ENCODE results near the gene CAMKMT. TPM values are rescaled to one million over a fixed set of nuclear protein-coding genes. Genes with fewer than 3 reads are reported as not detected.

The CAMKMT gene
- total and polyA plus RNA-seq, 2 donors (not counting 1 experiment from before 2014, with no cell fraction given), result 6.2 to 23.3 TPM

DNA sequence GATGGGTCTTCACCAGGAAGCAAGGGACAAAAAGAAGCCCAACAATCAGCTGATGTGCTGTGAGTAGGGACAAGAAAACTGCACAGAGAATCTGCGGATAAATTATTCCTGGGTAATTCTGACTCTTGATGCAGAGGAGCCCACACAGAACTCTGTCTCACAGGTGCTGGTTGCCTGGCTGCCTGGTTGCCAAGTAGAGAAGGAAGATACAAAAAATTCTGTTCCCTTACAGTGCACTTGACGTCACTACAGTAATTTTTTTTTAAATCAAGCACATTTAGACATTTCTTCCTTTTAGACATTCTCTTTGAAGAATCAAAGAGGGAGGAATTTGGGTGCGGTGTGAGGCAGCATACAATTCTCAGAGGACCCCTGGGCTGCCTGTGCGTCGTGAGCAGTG, 427.7 kb downstream of the CAMKMT start:
- no peak overlapping the region for H3K4me3 ChIP-seq (ENCODE audit: control extremely low read depth in 1 of 5, extremely low read depth in 1 of 5, insufficient read depth in 1 of 5, low read depth in 2 of 5, low read length in 4 of 5)
- no peak overlapping the region for H3K27ac ChIP-seq (ENCODE audit: low read length in 2 of 2)
- WGBS (ENCODE audit: insufficient coverage), result 88% methylated on average over 1 of the region's 5 CpGs
- intact Hi-C loops (cut with micrococcal nuclease), result no loop called here
- CTCF ChIA-PET, result no interaction called here
- no peaks in the 10 kb centered on the region for H3K79me2 ChIP-seq (ENCODE audit: control insufficient read depth, insufficient read depth, low read length)
- Mint-ChIP-seq H3K27ac (no peak overlapping the region), H3K27me3 (peaks cover 30% of the 10 kb centered on the region), H3K4me3 (no peak overlapping the region), H3K9me3 (ENCODE audit: insufficient read depth) (peaks cover 2% of the 10 kb centered on the region), H3K4me1 (no peaks in the 10 kb centered on the region)
- H3K9me3 ChIP-seq (ENCODE audit: control extremely low read depth in 1 of 3, control insufficient read depth in 2 of 3, insufficient read depth in 1 of 3, low read length in 2 of 3), result peaks cover 0 to 17% (median 0%) of the 10 kb centered on the region in 3 donors
- ATAC-seq (ENCODE audit: low read depth) (no peak), DNase-seq (no peak)
- no peaks in the 10 kb centered on the region for H3K4me1 ChIP-seq (ENCODE audit: control insufficient read depth in 2 of 2, insufficient read depth in 2 of 2, low read length in 2 of 2)
- POLR2A ChIA-PET, result no interaction called here
- H3K36me3 ChIP-seq (replicated peaks in 1 of 2; ENCODE audit: control extremely low read depth in 1 of 2, control insufficient read depth in 1 of 2, extremely low read depth in 1 of 2, insufficient read depth in 2 of 2, low read length in 1 of 2), result no peaks in the 10 kb centered on the region
- TF ChIP-seq EZH2 (IDR thresholded peaks at IDR 0.05; ENCODE audit: borderline replicate concordance, insufficient read depth, low read depth, low read length, poor library complexity, severe bottlenecking), result no peak
- TF ChIP-seq, protein P1, sequence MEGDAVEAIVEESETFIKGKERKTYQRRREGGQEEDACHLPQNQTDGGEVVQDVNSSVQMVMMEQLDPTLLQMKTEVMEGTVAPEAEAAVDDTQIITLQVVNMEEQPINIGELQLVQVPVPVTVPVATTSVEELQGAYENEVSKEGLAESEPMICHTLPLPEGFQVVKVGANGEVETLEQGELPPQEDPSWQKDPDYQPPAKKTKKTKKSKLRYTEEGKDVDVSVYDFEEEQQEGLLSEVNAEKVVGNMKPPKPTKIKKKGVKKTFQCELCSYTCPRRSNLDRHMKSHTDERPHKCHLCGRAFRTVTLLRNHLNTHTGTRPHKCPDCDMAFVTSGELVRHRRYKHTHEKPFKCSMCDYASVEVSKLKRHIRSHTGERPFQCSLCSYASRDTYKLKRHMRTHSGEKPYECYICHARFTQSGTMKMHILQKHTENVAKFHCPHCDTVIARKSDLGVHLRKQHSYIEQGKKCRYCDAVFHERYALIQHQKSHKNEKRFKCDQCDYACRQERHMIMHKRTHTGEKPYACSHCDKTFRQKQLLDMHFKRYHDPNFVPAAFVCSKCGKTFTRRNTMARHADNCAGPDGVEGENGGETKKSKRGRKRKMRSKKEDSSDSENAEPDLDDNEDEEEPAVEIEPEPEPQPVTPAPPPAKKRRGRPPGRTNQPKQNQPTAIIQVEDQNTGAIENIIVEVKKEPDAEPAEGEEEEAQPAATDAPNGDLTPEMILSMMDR (IDR thresholded peaks at IDR 0.05), result no peak
- no peak overlapping the region for H3K4me2 ChIP-seq (replicated peaks; ENCODE audit: low read depth, low read length, poor library complexity, severe bottlenecking)
- H3K27me3 ChIP-seq (replicated peaks in 1 of 4; ENCODE audit: control extremely low read depth in 1 of 4, control insufficient read depth in 3 of 4, insufficient read depth in 4 of 4, low read length in 3 of 4), result peaks cover 0 to 7% (median 0%) of the 10 kb centered on the region in 4 experiments
- no peaks in the 10 kb centered on the region for H4K20me1 ChIP-seq (ENCODE audit: control insufficient read depth, insufficient read depth, low read length, poor library complexity, severe bottlenecking)
- H2AFZ ChIP-seq (ENCODE audit: insufficient read depth, low read depth, low read length, poor library complexity, severe bottlenecking), result no peak overlapping the region
- no peak overlapping the region for H3K9ac ChIP-seq (ENCODE audit: low read length)

DNA sequence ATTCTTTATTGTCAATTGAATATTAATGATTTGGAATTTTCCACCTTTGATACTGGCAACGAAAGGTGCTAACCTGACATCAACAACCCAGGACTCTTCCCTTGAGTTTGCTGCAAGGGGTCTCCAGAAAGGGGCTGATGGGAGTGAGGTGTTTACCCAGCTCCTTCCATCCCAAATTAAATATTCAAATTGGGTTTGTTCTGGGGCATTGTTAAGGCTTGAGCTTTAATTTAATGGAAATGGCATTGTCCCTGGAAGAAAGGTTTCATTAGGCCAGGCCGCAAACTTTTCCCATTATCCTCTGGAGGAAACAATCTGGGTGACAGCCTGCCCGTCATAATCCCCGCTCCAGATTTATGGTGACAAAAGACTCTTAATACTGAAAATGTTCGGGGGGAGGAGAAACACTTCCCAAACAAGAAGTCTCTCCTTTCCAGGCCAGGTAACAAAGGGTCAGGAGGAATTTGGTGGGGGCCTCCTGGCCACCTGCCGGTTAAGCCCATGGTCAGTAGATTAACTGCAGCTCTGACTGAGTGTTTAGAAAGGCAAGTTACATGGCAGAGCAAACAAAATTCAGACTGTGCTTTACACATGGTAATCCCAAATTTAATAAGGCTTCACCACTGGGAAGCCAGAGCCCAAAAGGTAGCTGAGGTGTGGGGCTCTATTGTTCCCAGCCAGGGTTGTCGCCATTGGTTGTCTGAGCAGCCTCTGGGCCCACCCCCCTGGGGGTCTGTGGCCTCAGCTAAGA, 428.4 kb downstream of the CAMKMT start:
- no peak for TF ChIP-seq EZH2 (IDR thresholded peaks at IDR 0.05; ENCODE audit: borderline replicate concordance, insufficient read depth, low read depth, low read length, poor library complexity, severe bottlenecking)
- TF ChIP-seq, protein P1 (IDR thresholded peaks at IDR 0.05), result no peak
- Mint-ChIP-seq H3K9me3 (ENCODE audit: insufficient read depth) (peaks cover 2% of the 10 kb centered on the region), H3K27ac (no peak overlapping the region), H3K4me3 (no peak overlapping the region), H3K4me1 (no peaks in the 10 kb centered on the region), H3K27me3 (peaks cover 32% of the 10 kb centered on the region)
- intact Hi-C loops (cut with micrococcal nuclease), result no loop called here
- peaks cover 0 to 7% (median 0%) of the 10 kb centered on the region in 4 experiments for H3K27me3 ChIP-seq (replicated peaks in 1 of 4; ENCODE audit: control extremely low read depth in 1 of 4, control insufficient read depth in 3 of 4, insufficient read depth in 4 of 4, low read length in 3 of 4)
- no peaks in the 10 kb centered on the region for H4K20me1 ChIP-seq (ENCODE audit: control insufficient read depth, insufficient read depth, low read length, poor library complexity, severe bottlenecking)
- ChIA-PET CTCF (no interaction called here), POLR2A (interaction anchor here (0.5 kb wide), 1 partner anchor 72 kb away, joined by 6 read pairs; no protein-coding TSS in a partner anchor)
- no peak overlapping the region for H3K27ac ChIP-seq (ENCODE audit: low read length in 2 of 2)
- no peaks in the 10 kb centered on the region for H3K4me1 ChIP-seq (ENCODE audit: control insufficient read depth in 2 of 2, insufficient read depth in 2 of 2, low read length in 2 of 2)
- DNase-seq, result no peak
- no peaks in the 10 kb centered on the region for H3K36me3 ChIP-seq (replicated peaks in 1 of 2; ENCODE audit: control extremely low read depth in 1 of 2, control insufficient read depth in 1 of 2, extremely low read depth in 1 of 2, insufficient read depth in 2 of 2, low read length in 1 of 2)
- no peak for ATAC-seq (ENCODE audit: low read depth)
- H3K4me2 ChIP-seq (replicated peaks; ENCODE audit: low read depth, low read length, poor library complexity, severe bottlenecking), result no peak overlapping the region
- 96% methylated on average over 2 of the region's 7 CpGs for WGBS (ENCODE audit: insufficient coverage)
- H3K9me3 ChIP-seq (ENCODE audit: control extremely low read depth in 1 of 3, control insufficient read depth in 2 of 3, insufficient read depth in 1 of 3, low read length in 2 of 3), result peaks cover 0 to 17% (median 0%) of the 10 kb centered on the region in 3 donors
- no peak overlapping the region for H2AFZ ChIP-seq (ENCODE audit: insufficient read depth, low read depth, low read length, poor library complexity, severe bottlenecking)
- H3K4me3 ChIP-seq (ENCODE audit: control extremely low read depth in 1 of 5, extremely low read depth in 1 of 5, insufficient read depth in 1 of 5, low read depth in 2 of 5, low read length in 4 of 5), result no peak overlapping the region
- no peak overlapping the region for H3K9ac ChIP-seq (ENCODE audit: low read length)
- H3K79me2 ChIP-seq (ENCODE audit: control insufficient read depth, insufficient read depth, low read length), result no peaks in the 10 kb centered on the region

Measured in B cell (primary cell).